T-helper 1 cell (primary cell): Measurements from ENCODE around the gene SECISBP2.

ENCODE experiments used
- DNase-seq, 5 donors: peaks; one replicate each; pipeline ENCODE4 v3.0.0-alpha.2; 2012 to 2020

The SECISBP2 gene

DNA sequence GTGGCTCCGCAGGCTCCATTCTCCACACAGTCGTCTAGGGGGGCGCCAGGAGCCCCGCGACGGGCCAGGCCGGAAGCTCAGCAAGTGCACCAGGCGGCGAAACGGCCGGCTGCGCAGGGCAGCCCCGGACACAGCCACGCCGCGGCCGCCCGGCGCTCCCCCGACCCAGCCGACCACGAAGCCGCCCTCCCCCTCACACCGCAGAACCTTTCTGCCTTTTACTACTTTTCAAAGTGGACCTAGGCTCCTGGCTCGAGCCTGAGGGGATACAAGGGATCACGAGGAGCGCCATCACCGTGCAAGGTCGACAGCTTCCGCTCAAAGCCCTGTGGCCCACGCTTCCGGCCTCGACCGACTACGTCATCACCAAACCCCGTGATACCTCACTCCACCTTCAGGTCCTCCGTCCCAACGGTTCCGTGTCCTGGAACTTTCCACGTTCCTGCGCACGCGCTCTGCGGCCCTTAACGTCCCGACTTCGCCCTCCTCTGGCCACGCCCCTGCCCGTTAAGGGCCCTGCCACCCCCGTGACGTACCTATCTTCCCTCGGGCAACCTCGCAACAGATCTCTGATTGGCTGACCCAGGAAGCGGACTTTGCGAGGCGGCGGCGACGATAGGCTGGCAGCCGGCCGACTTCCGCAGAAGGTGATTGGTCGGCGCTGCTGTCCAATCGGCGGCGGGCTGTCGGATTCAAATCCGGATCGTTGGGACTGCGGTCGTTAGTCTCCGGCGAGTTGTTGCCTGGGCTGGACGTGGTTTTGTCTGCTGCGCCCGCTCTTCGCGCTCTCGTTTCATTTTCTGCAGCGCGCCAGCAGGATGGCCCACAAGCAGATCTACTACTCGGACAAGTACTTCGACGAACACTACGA, 7.6 kb upstream of the SECISBP2 start, which contains the start of gene CKS2:
TSS of gene CKS2 (plus strand) at position 721 of the 871 bp plus-strand sequence. CDS start at position 819, 98 bp downstream.
- peak; percentile 100 for DNase-seq

DNA sequence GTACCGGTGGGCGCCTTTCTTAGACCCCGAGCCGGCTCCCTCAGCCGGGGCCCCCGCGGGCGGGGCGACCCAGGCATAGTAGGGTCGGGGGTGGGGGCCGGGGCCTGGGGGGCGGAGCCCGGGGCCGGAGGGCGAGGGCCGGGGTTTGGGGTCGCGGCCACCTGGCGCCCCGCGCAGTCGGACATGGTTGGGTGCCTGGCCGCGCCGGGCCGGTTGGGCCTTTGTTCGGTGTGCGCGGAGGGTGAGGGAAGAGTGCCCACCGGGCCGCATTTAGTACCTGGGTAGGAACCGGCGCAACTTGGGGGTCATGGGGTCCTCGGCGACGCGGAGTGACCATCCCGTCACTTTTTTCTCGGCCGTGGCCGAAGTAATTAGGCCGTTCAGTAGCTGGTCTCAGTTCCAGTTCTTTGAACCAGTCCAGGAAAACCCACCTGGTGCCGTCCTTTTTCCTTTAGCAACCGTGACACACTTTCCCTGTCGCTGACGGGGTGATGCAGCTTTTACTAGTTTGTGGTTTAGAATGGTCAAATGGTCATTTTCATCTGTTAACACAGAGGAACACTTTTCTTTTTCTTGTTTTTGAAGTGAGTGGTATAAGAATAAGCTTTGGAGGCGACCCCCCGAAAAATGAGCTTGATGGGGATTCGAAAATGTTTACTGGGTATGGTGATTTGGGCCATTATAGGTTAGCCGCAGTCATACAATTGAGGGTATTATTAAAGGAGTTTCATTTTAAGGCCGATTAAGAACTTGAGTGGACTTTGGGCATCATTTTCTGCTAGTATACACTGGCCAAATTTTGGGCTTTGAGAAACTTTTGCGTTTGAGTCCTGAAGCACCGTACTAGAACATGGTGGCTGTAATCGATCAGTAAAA, 6.7 kb upstream of the SECISBP2 start:
- DNase-seq = peak in 2 of 5 donors; percentile 13 to 18

DNA sequence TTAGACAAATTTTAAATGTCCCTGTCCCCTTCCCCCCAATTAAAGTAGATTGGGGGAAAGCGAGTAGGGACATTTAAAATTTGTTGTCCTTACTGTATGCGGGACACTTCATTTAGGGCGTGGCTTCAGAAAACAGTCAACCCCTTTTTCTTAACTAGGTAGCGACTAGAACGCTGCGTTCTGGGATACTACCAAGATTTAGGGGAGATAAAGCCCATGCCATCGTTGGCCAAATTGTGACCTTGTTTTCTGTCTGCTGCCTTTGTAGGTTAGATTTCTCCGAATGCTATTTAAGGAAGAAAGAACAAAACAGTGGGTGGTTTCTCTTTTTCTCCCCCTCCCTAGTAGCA, 6.1 kb upstream of the SECISBP2 start:
- DNase-seq = peak in 1 of 5 donors; percentile 28

DNA sequence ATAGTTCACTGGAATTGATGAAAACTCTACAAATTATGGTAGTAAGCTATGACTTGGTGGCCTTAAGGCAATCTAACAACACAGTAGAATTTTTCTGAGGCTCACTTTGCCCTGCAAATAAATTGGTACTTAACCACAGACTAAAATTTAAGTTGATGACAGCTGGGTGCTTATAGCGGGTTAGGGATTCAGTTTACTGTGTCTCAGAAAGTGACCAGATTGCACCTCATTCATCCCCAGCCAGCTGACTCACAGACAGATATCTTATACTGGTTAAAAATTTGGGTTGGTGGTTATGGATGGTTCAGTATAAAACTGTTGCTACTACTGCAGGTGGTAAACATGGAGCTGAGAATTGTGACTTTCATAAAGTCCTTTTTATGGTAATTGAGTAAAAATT, 4.5 kb upstream of the SECISBP2 start:
- peak in 1 of 5 donors; percentile 17 for DNase-seq

DNA sequence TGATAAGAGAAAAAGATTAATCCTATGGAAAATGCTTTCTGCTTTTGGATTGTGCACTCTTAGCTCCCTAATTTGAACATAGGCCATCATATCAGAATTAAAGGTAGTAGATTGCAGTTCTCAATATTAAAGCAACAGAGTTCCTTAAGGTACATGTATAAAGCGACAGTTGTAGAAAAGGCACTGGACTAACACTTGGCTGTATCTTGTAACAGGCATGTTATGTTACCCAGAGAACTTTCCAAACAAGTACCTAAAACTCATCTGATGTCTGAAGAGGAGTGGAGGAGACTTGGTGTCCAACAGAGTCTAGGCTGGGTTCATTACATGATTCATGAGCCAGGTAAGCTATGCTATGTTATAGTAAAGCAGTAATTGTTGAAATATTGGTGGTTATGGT, 3.3 kb upstream of the SECISBP2 start:
- DNase-seq = no peak

DNA sequence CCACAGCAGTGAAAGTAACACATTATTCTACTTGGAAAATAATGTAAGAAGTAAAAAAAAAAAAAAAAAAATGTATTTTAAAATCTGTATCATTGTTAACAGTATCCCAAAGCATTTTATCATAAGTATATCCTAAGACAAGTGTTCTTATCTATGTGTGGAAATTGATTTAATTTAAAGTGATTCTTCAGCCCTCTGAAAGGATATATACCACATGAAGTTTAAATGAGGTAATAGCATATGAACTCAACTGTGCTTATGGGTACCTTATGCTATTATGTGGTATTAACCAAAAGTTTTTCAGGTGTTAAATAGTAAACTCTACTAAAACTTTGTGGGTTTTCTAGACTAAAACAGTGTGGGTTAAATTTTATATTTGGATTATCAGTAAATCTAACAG, 2.8 kb upstream of the SECISBP2 start:
- DNase-seq = no peak

DNA sequence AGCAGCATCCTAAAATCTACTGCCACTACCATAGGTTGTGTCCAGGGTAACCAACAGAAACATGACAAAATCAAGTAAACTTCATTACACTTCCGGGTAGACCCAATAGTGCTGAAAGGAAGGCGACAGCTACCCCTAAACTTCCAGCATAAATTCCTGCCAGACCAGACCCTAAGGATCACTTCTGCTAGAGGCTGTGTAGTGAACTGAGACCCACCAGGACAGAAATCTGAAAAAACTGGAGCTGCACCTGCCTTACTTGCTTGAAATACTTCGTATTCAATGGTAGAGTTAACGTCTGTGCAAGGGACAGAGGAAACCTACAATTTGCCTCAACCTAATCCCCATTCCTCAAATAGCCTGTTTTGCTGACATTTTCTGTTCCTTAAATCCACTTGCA, 1.0 kb upstream of the SECISBP2 start:
- DNase-seq = no peak

DNA sequence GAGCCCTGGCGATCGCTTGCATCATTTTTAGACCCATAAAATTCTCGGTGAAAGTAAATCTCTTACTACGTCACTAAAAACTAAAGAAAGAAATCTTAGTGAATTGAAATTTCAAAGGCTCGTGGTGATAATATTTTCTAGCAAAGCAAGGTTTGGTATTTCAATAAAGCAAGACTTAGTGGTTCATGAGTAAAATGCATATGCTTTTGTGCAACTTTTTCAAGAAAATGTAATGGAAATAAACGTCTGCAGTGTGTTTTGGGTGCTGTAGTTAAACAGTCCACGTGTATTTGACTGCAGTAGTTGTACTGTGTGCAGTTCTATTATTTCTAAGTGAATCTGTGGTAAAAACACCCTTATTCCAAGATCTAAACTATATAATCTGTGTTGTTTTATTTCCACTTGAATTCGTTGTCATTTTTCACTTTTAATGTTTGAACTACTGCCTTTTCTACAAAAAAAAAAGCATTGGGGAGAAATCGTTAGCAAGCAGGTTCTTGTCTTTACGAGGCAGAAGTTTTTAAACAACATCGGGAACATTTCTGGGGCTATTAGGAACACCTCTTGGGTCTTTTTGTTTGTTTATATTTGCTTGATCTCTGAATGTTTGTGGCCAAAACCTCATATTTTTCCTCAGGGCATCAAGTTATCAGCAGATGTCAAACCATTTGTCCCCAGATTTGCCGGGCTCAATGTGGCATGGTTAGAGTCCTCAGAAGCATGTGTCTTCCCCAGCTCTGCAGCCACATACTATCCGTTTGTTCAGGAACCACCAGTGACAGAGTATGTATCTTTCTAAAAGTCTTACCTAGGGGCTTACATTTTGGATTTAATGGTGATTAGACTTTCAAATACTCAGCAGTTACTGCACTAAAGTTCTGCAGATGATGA, 960 bp downstream of the SECISBP2 start:
- DNase-seq = no peak

DNA sequence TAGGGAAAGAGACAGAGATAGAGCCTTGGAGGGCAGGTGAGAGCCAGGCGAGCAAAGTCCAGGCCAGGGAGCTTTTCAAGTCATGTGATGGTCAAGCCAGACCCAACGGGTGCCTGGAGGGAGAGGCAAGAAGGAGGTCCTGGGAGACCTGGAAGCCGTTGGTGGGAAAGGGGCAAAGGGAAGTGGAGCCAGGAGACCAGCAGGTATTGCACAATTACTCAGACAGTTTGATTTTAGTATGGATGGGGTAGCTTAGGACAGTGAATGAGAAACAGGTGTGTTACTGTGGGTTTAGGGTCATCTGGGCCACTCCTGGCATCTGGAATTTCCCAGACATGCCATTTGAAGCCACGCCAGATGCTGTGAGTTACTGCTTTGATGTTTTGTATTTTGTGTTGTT, 5.1 kb downstream of the SECISBP2 start:
- DNase-seq = no peak

DNA sequence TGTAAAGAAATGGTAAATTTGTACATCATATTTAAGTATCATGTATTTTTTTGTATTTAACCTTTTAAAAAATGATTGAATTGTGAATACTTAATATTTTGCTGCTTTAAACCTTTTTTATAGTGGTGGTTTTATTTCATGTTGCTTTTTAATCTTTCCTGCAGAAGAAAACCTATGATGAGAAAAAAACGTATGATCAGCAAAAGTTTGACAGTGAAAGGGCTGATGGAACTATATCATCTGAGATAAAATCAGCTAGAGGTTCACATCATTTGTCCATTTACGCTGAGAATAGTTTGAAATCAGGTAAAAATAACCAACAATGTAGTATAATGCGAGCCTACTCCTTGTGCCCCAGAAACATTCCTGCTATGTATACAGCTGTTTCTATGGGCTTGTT, 7.4 kb downstream of the SECISBP2 start:
- no peak for DNase-seq

DNA sequence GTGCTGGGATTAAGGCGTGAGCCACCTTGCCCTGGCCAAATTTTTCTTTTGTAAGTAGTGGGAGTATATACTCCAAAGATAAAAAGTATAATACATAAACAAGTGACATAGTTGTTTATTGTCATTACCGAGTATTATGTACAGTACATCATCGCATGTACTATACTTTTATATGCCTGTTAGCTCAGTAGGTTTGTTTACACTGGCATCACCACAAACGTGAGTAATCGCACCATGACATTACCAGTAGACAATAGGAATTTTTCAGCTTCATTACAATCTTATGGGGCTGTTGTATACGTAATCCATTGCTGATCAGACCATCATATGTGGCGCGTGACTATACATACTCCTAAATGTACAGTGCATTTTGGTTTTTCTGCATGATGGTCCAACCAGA, 9.8 kb downstream of the SECISBP2 start:
- DNase-seq = no peak

DNA sequence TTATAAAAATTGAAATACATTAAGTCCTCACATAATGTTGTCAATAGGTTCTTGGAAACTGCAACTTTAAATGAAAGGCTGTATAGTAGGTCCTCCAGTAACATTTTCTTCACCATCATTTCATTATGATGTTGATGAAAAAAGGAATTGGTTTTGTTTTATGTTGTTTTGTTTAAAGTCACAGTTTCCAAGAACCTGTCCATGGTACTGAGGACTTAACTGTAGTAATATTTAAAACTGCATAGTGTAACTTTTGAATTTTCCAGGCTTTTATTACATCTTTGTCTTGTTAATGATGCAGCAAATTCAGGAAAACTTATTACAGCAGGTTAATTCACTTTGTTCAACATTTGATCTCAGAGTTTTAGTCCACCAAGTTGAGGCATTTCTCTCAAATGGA, 11.6 kb downstream of the SECISBP2 start:
- DNase-seq = no peak

DNA sequence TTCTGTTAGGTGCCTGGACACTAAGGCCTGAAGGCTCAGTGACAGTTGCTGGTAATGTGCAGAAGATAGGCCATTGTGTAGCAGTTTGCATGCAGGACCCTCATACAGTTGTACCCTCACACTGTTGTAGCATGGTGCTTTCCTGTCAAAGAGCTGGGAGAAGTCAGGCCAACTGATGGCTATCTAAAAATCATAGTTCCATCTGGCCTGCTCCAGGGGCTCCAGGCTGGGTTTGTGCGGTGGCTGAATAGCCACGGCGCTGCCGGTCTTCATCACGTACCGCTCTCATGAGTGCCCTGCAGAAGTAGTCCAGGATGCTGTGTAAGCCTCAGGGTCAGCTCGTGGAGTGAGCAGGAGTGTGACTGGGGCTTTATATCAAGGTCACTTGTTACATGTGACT, 12.2 kb downstream of the SECISBP2 start:
- no peak for DNase-seq

DNA sequence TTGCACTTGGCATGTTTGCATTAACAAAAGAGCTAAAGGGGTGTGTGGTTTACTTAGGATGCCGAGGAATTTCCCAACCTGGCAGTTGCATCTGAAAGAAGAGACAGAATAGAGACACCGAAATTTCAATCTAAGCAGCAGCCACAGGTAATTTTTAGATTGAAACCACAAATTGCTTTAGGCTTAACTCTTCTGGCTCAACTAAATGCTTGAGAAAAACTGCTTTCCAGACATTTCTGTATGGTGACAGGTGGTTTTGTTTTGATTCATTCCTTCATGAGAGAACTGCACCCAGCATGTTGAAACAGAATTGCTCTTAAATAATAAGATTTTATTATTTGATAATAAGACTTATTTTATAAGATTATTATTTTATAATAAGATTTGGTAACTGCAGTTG, 21.5 kb downstream of the SECISBP2 start:
- no peak for DNase-seq

DNA sequence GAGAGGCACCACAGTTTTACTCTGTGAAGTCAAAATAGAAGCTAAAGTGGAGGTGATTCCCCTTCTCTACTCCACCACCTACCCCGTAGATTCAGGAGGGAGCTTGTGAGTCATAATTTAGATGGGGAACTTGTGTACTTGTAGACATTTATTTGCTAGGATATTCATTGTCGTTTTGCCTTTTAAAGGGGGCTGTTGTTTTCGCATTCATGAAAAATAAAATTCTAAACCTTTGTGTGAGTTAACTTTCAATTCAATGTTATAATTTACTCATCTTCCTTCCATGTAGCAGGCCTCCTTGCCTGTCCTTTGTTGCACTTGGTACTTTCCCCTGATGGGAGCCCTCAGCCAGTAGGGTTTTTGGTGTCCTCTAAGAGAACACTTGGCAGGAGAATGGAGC, 22.0 kb downstream of the SECISBP2 start:
- DNase-seq = peak in 1 of 5 donors; percentile 44

DNA sequence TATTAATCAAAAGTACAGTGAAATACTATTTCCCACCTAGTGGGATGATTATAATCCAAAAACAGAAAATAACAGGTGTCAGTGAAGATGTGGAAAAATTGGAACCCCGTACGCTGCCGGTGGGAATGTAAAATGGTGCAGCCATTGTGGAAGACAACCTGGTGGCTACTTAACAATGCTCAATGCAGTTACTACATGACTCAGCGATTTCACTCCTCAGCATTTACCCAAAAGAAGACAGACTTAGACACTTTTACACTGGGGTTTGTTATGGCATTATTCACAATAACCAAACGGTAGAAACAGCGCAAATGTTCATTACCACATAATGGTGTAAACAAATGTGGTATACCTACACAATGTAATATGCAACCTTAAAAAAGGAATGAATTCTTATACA, 23.9 kb downstream of the SECISBP2 start:
- DNase-seq = no peak

DNA sequence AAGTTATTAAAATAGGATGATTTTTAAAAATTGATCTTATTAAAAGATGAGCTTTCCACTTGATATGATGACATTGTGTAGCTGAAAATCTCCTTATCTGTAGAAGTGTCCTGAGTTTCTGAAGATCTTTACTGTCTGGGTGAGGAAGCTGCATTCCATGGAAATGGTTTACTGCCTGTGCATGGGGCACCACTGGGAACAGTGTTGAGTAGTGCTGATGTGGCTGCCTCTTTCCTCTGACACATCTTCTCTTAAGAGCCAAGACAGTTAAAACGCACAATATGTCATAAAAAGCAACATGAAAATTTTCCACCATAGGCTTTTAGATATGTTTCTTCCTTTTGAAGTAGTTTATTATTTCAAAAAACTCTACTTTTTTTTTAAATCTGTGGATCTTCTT, 24.6 kb downstream of the SECISBP2 start:
- DNase-seq = no peak

DNA sequence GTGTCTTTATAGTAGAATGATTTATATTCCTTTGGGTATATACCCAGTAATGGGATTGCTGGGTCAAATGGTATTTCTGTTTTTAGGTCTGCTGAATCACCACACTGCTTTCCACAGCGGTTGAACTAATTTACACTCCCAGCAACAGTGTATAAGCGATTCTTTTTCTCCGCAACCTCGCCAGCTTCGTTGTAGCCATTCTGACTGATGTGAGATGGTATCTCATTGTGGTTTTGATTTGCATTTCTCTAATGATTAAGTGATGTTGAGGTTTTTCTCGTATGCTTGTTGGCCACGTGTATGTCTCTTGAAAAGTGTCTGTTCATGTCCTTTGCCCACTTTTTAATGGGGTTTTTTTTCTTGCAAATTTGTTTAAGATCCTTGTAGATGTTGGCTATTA, 25.5 kb downstream of the SECISBP2 start:
- peak in 1 of 5 donors; percentile 20 for DNase-seq

DNA sequence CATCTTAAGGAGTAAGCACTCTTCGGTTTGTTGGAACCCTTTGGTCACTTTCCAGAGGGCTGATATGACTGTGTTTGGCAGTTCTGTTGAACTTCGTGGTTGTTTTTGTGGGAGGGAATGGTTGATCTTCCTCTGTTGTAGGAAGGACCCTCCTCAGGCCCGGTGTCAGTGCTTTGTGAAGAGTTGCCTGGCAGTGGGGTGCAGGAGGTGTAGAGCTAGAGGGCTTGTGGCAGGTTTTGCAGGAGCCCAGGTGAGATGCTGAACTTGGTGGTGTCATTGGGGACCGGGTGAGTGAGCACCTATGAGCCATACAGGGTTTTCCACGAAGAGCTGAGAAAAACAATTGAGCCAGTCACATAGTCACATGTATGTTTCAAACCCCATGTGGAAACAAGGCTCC, 27.2 kb downstream of the SECISBP2 start:
- no peak for DNase-seq

DNA sequence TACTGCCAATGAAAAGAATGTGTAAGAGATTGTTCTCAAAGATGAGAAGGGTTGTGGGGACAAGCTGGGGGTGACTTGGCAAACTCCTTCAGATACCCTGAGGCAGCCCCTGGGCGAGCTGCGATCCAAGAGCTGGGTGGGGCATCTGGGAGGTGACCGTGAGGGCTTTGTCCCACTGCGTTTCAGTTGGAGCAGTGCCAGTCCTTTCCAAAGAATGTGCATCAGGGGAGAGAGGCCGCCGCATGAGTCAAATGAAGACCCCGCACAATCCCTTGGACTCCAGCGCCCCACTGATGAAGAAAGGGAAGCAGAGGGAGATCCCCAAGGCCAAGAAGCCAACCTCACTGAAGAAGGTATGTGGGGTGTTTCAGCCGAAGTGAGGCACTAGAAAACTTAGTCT, 28.4 kb downstream of the SECISBP2 start:
- no peak for DNase-seq

DNA sequence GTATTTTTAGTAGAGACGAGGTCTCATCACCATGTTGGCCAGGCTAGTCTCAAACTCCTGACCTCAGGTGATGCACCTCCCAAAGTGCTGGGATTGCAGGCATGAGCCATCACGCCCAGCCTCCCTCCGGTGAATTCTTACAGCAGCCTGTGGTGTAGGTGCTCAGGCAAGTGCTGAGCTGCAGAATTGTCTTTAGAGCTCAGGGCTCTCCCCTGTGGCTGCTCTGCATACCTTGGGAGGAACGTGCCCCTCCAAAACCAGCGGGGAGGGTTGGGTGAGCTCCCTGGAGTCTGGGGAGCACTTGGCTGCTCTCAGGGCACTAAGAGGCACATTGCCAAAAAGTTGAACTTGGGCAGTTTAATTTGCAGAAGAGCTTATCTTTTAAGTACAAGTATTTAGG, 29.4 kb downstream of the SECISBP2 start:
- no peak for DNase-seq

DNA sequence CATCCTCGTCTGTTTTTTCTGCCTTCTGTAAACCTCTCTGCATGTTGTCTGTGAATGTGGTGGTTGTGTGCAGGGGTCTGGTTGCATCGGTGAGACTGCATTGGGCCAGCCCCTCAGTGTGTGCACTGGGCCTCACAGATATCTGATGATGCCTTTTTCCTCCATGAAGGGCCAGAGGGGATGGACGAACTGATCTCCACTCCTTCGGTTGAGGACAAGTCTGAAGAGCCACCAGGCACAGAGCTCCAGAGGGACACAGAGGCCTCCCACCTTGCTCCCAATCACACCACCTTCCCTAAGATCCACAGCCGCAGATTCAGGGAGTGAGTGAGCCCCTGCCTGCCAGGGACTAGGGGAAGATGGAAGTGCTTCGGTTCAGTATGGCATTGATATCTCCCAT, 31.3 kb downstream of the SECISBP2 start:
- no peak for DNase-seq
